KBM-7 (cell line): ENCODE measurements around the gene NUDT2.

Experiments used
- DNase-seq: peaks from one replicate; pipeline ENCODE4 v3.0.0-alpha.2; 2015
- in situ Hi-C: fragments of 300-500 bp; cut with MboI; formaldehyde crosslinking; loops from 2 replicates; pipeline ENCODE4 v1.14.3; 2020; ENCODE audit warnings: low sequenced_read_pairs, low pct_unique_long_range_greater_than_20kb, mixed read lengths

The NUDT2 gene

DNA sequence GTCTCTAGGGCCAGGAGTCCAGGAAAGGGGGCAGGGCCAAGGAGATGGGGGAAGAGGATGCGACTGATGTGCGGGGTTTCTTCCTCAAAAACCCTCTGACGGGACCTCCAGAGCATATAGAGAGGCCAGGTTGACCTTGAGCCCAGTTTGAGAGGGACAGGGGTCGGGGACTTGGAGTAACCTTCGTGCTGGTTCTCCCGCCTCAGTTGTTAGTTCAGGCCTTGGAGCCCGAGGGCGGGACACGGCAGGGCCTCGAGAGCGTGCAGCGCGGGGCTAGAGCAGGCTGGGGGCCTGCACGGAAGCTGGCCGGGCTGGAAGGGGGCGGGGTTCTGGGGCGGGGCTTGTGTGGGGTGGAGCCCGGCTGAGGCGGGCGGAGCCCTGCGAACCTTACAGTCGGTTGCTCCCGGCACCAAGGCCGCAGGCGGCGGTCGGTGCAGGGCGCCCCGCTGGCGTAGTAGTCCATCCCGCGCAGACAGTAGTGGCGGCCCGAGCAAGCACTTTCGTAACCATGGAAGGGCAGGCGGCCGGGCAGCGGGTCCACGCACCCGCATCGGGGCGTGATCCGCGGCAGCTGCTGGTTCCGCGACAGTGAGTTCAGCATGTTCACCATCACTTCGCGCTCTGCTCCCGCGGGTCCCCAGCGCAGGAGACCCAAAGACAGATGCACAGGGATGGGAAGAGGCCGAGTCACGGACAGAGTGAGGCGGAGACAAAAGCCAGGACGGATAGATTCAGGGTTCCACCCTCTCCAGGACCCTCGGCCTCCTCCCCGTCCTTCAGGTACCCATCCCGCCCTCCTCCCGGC lies 51.3 kb downstream of the NUDT2 start:
- no peak for DNase-seq
- in situ Hi-C loops, result no loop called here

- DNase-seq, result no peak
- in situ Hi-C loops, result no loop called here
Observed at GRCh38 chr9:34381323-34381722, 52.0 kb downstream of the NUDT2 start.

DNA sequence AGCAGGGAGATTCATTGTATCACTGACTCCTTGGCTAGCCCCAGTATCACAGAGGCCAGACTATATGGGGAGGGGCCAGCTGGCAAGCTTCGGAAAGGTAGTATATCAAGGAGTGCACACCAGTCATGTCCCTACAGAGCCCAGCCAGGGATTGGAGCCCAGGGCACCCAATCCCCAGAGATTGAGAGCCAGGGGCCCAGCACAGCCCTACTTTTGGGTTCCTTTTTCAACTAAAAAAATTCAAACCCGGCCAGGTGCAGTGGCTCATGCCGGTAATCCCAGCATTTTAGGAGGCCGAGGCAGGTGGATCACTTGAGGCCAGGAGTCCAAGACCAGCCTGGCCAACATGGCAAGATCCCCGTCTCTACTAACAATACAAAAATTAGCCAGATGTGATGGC lies 52.7 kb downstream of the NUDT2 start:
- in situ Hi-C loops, result no loop called here
- no peak for DNase-seq

DNA sequence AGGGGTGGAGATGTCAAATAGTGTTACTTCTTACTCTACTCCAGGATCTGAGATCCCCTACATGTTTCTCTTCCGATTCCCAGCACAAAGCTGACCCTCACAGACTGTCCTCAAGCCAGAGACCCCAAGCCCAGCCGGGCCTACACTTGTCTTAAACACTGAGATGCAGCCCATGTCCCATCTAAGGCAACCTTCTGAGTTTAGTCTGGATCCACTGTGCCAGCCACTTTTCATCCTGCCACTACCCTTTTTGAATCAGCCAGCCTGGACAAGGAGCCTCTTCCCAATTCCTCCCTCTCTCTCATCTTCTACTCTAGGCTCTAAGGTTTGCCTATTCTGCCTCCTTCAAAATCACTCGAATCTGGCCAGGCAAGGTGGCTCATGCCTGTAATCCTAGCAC lies 53.5 kb downstream of the NUDT2 start:
- DNase-seq, result no peak
- in situ Hi-C loops, result no loop called here

- in situ Hi-C loops, result no loop called here
- DNase-seq, result no peak
Observed at GRCh38 chr9:34383904-34384303, 54.5 kb downstream of the NUDT2 start.

- no peak for DNase-seq
- in situ Hi-C loops, result no loop called here
Observed at GRCh38 chr9:34384368-34385165, 55.2 kb downstream of the NUDT2 start.

- no peak for DNase-seq
- in situ Hi-C loops, result no loop called here
Observed at GRCh38 chr9:34385561-34386230, 56.3 kb downstream of the NUDT2 start.

- in situ Hi-C loops, result no loop called here
- no peak for DNase-seq
Observed at GRCh38 chr9:34386656-34387055, 57.3 kb downstream of the NUDT2 start.

- no peak for DNase-seq
- in situ Hi-C loops, result no loop called here
Observed at GRCh38 chr9:34387239-34387638, 57.9 kb downstream of the NUDT2 start.

DNA sequence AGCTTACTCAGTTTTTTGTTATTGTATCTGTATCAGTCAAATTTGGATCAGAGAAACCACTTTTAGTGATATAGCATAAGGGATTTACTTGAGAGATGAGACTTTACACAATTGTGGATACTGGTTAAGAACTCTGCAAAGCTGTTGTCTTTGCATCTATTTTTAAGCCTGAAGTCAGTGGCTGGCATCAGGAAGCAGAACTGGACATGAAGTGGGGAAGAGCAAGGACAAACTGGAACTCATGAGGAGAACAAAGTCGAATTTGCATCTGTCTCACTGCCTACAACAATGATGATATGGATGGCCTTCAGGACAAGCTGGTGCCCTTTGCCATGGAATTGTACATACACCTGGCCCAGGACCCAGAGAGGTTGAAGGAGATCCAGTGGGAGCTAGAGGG lies 63.1 kb downstream of the NUDT2 start:
- DNase-seq, result no peak
- in situ Hi-C loops, result no loop called here
